GM18907 (cell line): ENCODE results near the gene ASAP2.
"Not testable (repeated sequence)": the region's sequence is repeated elsewhere in the genome, so short reads cannot be mapped to it uniquely, and the experiment has no call there.

Source experiments
- ATAC-seq: cut with Tn5 transposase; IDR thresholded peaks from one replicate; pipeline ENCODE4 v1.9.1; 2021; ENCODE audit warnings: mild to moderate bottlenecking, moderate library complexity; ENCODE audit not compliant: unreplicated experiment

Gene ASAP2

DNA sequence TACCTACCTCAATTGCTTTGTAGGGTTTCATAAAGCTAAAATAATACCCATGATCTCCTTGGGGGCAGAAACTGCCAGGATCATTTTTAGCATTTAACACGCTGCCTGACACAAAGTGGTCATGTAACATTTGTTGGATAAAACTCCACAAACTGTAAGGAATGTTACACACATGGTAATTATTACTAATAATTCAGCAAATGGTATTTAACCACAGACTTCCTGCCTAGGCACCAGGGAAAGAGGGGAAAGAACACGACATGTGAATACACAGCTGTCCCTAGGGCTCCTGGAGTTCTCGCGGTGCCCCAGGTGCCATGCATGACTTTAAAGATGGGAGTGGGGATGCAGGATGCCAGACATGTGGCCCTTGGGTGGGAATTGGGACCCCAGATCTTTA, 43.5 kb downstream of the ASAP2 start:
- ATAC-seq: no peak

DNA sequence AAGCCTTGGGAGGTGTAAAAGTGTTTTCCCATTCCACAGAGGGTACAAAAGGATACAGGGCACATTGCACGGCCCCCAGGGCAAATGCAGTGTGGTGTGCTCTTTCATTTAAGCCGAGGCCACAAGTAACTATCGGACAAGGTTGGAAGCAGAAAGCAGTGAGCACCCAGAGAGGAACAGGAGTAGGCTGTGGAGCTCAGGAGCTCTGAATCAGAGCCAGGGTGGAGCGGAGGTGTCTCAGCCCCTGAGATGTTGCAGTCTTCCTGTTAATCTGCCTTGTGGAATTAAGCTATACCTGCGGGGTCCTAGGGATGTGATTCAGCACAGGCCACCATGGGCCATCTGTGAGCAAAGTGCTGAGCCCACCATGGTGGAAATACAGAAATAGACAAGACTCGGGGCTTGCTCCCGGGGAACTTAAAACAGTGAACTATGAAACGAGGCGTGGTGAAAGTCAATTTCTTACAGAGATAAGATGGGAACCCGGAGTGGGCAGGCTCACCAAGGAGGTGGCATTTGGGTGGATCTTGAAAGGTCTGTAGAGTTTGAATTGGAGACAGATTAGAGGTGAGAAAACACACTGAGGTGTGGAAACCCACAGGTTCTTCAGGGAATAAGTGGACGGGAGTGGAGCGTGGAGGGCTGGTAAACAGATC, 44.0 kb downstream of the ASAP2 start:
- no peak for ATAC-seq

DNA sequence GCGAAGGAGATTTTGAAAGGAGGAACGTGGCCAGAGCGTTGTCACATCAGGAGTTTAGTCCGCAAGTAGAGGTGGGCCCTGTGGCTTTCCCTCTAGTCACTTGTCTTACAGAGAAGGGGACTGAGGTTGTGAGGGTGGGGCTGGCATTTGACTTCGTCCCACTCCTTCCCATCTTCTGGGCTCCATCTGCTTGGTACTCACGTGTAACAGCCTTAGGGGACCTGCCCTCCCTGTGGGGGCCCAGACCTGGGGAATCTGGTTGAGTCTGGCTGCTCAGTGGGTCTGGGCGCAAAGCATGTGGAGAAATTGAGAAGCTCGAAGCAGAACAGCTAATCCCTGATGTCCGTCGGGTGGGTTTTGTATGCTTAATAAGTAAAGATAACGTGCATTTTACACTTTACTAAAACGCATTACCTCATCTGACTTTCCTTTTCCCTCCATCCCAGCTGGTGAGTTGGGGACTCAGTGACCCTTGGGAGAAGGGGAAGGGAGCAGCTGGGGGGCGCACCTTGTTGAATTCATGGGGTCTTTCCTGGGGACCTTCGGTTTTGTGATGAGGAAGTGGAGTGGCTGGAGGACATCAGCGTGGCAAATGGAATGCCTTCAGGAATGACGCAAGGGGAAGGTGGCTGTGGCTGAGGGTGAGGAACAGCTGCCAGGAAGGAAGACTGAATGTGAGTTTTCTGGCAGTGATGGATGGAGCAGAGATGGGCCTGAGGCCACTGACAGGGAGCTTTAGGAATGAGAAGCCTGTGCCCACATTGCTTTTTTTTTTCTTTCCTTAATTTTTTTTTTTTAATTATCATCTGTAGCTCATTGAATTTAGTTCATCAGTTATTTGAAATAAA, 44.8 kb downstream of the ASAP2 start:
- no peak for ATAC-seq

DNA sequence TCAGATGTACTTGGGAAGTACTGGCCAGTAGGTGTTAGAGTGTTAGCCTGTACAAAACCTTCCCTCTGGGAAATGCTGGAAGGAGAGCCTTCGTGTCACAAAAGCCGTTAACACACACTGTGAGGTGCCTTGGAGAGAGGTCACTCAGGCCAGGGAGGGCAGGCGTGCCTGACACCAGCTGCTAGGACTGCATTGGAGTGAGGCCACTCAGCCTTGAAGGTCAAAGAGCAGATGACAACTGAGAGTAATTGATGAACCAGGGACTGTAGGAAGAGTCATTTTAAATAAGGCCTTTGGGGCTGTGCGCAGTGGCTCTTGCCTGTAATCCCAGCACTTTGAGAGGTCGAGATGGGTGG, 45.4 kb downstream of the ASAP2 start:
- no peak for ATAC-seq

DNA sequence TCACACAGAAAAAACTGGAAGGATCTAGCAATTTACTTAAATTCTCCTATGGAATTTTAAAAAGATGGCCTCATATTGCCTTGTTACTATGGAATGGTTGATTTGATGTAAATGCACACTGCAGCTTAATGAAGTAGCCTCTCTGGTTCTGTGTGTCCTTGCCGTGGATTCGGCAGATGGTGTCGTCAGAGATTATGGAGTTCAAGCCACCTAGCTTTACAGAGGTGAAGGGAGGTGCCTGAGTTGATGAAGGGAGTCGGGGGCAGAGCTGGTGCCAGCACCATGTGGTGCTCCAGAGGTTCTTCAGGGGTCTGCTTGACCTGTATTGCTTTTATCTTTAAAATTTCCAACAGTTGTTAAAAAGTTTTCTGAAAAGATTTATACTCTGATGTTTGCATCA, 48.8 kb downstream of the ASAP2 start:
- no peak for ATAC-seq

DNA sequence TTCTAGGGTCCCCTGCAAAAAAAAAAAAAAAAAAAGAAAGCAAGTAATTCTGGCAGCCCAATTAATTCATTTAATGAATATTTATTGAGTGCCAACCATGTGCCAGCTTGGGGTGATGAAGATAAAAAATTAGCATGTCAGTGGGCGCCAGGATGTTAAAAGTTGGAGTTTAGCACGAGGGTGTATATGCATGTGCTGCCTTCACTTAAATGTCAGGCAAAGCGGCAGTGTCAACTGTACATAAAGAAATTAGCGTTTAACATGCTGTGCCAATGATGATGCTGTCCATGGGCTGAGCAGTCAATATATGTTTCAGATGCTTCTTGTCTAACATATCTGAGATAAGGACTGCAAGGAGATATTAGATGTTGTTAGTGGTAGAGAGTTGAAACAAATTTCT, 49.5 kb downstream of the ASAP2 start:
- ATAC-seq: no peak

DNA sequence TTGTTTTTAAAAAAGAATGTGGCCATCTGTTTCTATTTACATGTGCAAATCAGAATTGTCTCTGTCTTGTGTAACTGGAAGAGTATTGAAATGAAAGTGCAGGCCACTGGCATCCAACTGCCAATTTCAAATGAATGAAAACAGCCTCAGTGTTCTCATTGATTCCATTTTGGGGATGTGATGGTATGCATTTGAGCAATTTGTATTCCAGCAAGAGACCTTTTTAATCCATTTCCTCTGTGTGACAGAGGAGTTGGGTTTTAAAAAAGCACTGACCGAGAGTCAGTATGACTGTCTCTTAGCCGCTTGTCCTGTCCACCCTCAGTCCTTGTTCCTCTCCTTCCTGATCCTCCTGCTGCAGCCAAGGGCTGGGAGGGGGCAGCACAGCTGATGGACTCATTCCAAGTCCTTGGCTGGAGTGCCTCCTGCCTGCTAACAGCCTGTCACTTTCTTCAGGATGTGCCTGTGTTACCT, 50.0 kb downstream of the ASAP2 start:
- no peak for ATAC-seq

DNA sequence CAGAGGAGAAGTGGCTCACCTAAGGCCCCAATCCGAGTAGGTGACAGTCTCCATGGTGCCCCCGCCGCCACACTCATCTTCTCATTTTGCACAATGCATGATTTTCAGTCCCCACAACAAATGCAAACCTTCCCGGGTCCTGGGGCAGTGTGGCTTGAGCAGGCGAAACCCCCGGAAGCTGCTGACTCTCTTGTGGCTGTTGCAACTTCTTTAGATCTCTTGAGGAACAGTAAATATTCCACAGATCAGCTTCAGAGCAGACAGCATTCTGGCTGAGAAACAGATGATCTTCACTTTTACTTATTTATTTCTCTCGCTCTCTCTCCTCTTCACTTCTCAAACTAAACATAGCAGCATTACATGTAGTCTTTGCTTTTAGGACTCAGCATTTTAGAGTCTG, 51.9 kb downstream of the ASAP2 start:
- ATAC-seq: no peak

DNA sequence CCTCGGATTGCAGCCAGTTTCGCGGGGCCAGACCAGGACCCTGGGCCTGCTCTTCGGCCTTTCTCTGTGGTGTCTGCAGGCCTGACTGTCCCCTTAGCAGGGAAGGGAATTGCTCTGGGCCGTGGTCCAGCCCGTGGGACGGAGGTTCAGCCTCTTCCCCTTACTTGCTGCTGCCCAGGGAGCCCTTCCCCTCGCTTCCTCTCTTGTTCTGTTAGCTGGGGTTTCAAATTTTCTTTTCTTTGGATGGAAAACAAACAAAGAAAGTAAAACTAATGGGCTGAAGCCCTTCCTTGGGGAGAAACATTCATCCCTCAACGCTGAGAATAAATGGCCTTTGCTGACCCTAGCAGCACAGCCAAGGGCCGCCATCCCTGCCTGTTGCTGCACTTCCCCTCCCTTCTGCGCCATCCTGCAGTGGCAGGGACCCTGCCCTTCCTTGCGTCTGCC, 52.4 kb downstream of the ASAP2 start:
- no peak for ATAC-seq

DNA sequence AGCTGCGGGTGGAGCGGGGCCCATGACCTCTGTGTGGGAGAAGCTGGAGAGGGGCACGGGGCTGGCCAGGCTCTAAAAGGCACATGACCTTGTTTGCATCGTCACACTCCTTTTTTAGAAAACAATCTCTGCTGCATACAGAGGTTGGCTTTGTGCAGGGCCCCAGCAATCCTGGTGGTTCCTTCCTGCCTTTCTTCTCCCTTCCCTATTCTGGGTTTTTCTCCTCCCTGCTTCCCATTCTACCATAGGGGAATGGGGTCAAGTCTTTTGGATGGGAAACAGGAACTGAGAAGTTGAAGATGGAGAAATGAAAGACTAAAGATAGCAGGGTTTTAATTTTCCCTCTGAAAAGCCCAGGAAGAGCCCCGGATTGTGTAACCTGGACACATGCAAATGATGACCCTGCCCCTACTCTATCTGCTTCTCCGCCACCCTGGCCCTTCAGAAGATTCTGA, 53.9 kb downstream of the ASAP2 start:
- no peak for ATAC-seq

DNA sequence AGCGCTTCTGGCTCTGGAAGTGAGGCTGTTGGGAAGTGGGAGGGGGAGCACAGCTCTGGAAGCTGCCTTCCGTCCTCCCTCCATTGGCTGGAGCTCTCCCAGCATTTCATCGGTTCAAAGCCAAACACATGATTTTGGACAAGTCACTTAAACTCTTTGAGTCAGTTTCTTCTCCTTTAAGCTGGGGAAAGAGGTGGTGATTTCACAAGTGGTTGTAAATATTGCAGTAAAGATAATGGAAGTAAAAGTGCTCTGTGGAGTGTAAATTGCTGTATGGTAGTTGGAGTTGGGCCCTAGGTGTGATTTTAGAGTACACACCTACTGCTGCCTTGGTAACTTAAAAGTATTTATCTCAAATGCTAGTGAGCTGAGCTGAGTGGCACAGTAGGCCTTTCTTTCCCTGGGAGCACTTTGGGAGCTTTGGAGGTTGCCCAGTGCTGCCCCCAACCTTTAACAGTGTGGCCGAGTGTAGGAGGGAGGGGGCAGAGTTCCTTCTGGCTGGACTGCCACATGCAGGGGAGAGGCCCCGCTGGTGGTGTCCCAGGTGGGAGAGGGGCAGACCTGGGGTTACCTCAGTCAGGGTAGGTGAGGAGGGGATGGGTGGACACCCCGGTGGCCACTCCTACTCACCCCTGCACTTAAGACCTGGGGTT, 54.7 kb downstream of the ASAP2 start:
- no peak for ATAC-seq

DNA sequence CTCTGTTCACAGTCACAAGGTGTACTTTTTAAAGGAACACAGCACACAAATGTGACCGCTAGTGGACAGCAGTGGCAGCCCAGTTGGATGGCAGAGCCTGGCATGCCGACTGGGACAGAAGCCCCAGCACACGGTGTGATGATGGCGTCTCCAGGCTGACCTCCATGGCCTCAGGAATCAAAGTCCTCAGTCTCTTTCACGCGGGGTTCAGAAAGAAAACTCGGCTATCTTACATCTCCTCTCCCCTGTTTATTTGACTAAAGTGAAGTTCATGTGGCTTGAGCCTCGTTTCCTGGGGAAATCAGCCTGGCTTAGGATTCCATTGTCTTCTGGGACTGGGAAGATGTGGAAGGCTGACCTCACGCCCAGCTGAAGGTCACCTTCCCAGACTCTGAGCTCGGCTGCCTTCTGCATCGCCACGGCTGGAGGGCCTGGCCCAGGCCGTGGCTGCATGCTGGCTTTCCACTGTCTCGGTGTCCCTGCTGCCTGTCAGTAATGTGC, 56.1 kb downstream of the ASAP2 start:
- ATAC-seq: no peak

DNA sequence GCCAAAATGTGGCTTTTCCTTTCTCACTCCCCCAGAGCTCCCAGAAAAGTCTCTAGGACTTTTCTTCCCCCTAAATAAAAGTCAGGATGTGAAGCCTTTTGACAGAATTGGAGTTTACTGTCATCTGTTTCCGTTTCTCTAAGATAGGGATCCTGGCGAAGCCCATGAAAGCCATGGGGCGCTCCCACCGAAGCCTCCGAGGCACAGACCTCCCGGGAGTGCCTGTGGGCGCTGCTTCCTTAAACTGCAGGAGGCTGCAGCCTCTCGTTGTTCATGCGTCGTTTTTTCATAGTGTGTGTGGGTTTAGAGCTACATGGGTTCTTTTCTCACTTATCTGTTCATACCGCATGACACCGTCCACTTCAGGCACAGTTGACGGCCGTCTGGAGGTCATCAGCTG, 56.8 kb downstream of the ASAP2 start:
- no peak for ATAC-seq

DNA sequence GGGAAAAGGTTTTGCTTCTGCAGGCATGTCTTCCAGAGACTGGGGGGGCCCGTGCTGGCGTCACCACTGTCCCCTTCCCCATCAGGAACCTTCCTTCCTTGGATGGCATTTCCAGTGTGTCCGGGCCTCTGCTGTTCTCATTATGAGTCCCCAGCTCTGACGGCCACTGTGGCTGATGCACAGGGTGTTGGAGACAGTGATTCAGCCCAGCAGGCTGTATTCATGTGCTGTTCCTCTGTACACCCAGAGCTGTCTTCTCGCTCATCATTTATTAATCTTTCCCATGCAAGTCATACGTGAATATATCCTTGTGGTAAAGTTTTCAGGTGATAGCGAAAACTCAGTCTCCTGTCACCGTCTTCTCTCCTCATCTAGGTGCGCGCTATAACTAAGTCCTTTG, 57.7 kb downstream of the ASAP2 start:
- no peak for ATAC-seq

DNA sequence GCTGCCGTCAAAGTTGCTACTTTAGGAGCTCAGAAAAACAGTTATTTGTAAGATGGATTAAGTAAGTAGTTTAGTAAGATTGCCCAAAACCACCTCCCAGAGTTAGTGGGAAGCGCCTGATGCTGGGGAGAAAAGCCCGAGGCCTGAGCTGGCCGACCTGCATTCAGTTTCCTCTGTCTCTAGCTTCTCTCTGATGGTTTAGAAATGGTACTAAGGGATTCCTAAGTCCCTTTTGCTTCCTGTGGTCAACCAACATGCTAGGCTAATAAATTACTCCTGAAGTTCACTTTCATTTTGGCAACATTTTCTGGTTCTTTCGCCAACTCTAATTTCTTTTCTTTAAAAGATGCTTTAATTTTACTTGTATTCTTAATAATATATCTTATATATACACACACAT, 60.1 kb downstream of the ASAP2 start:
- ATAC-seq: no peak

DNA sequence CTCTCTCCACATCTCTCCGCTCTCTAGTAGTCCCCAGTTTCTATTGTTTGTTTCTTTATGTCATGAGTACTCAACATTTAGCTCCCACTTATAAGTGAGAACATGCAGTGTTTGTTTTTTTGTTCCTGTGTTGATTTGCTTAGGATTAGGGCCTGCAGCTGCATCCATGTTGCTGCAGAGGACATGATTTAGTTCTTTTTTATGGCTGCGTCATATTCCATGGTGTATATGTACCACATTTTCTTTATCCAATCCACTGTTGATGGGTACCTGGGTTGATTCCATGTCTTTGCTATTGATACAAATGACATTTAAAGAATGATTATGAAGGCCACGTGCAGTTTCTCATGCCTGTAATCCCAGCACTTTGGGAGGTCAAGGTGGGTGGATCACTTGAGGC, 60.7 kb downstream of the ASAP2 start:
- ATAC-seq: not testable (repeated sequence)

DNA sequence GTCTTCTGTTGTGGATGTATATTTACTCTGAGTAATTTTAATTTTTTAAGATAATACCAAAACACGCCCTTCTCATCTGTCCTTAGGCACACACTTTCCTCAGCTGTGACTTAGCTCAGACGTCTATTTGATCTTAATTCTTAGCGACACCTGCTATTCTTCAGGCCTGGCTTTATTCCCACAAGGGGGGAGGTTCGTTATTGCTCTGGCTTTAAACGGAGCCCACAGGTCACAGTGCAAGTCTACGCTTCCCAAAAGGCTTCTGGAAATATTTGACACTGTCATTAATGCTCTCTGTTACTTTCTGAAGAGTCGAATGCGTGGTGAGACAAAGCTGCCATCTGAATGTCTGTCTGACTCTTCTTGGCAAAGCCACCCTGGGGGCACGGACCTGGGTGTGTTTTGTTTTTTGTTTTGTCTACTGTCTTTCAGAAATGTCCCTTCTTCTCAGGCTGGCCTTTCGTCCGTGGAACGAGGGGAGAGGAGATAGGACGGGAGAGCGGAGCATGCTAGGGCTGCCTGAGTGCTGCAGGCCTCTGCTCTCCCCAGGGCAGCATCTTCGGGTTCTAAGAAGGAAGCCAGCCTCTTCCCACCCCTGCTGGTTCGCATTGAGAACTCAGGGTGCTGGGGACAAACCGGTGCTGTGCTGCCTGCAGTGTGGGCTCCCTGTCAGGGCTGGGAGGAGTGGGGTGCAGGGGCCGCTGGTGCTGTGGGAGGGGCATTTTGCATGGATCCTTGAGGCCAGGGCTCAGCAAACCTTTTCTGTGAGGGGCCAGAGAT, 61.9 kb downstream of the ASAP2 start:
- no peak for ATAC-seq

DNA sequence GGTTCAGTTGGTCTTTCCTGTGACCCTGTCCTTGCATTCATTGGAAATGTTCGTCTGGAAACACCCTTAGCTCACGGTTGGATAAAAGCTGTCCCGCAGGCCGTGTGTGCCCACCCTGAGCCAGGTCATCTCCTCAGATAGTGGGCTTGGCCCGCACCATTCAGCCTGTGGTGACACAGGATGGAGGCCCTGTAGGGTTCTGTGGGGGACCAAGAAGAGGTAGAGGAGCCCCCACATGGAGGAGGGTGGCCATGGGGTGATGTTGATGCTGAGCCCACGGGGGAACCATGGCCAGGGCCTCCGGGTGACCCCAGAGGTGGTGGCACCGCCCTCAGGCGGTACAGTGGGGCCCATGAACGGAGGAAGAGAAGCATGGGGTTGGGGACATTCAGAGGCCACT, 62.7 kb downstream of the ASAP2 start:
- ATAC-seq: no peak

DNA sequence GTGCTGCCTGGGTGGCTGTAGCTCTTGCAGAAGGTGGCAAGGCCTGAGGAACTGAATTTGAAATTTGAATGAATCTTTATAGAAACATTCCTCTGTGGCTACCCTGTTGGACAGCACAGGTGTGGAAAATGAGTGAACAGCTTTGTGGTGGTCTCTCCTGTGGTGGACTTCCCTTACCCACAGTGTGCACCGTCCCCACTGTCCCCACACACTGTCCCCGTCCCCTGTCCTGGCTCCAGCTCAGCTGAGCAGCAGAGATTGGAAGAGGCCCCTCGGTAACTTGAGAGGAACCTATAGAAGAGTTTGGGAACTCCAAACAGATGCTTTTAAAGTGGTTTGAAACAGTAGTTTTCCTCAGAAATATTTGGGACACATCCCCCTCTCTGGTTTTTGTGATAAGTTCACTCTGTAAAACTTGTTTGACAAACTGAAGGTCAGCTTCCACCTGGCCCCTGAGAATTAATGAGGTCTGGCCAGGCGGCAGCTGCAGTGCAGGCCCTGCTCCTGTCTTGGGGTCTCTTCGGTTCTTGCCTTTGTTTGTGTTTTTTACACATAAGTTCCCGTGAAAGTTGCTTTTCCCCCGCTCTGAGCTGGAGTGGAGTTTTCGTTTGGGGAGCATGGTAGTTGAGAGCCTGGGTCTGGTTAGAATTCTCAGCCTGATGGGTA, 63.2 kb downstream of the ASAP2 start:
- no peak for ATAC-seq

DNA sequence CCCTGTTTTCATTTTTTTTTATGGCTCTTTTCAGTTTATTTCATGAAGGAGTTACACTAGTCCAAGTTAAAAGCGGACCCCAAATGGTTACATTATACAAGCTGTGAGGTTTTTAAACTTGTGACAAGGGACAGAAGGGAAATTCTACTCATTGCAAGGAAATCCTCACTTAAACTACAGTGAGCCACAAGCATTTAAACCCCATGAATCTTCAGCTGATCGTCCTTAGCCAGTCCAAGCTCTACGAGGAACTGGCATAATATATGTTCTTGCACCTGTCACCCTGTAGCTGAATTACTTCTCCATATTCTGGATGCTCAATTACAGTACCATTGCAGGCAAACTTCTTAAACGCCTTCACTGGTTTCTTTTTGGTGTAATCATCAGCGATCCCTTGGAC, 64.5 kb downstream of the ASAP2 start:
- no peak for ATAC-seq
